MM.1S (cell line): Measurements from ENCODE around the gene GPRASP2.

Experiments
- EZH2 ChIP-seq: fragments of 300-600 bp; sonication (generic); optimal IDR thresholded peaks from 2 replicates; pipeline ENCODE3; 2017; ENCODE audit warnings: low read depth, mild to moderate bottlenecking, antibody characterized with exemption, low read length, mixed read lengths
- EZH2phosphoT487 ChIP-seq: fragments of 300-600 bp; sonication (generic); IDR thresholded peaks from 2 replicates; pipeline ENCODE4 v1.6.1; 2018; ENCODE audit warnings: antibody characterized with exemption, low read length
- TF ChIP-seq, protein P1 (sequence below): fragments of 300-600 bp; sonication (generic); IDR thresholded peaks from 2 replicates; pipeline ENCODE4 v1.5.1; 2016; ENCODE audit warnings: antibody characterized with exemption, low read length, mixed read lengths

DNA sequence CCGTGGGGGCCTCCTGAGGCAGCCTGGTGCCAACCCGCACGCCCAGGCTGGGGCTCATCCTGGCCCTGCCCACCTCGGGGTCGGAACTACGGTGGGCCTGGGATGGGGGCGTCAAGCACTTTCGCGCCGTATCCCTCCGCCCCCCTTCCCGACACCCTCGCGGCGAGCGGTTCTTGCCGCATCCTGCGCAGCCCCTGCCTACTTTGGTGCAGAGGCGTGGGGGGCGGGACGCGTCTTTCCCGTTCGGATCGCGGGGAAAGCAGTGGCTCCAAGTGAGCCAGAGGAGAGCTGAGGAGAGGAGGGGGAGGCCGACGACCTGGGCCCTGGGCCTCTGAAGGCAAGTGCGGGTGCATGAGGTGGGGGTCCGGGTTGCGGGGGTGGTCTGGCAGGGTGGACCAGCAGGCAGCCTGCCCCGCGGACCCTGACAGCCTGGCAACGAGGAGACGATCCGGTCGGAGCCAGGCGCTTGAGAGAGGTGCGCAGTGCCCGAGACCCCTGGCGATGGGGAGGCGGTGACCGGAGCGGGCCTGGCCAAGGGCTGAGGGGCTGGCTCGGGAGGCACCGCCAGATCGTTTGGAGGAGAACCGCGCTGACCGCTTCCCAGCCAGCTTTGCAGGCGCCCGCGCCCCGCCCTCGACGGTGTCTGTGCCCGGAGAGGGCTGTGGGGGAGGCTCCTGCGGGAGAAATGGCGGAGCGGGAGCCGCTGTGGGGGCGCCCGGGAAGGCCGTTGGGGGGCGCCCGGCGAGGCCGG is at the start of gene GPRASP2:
- TF ChIP-seq EZH2 (no peak), EZH2phosphoT487 (no peak)
- TF ChIP-seq, protein P1, sequence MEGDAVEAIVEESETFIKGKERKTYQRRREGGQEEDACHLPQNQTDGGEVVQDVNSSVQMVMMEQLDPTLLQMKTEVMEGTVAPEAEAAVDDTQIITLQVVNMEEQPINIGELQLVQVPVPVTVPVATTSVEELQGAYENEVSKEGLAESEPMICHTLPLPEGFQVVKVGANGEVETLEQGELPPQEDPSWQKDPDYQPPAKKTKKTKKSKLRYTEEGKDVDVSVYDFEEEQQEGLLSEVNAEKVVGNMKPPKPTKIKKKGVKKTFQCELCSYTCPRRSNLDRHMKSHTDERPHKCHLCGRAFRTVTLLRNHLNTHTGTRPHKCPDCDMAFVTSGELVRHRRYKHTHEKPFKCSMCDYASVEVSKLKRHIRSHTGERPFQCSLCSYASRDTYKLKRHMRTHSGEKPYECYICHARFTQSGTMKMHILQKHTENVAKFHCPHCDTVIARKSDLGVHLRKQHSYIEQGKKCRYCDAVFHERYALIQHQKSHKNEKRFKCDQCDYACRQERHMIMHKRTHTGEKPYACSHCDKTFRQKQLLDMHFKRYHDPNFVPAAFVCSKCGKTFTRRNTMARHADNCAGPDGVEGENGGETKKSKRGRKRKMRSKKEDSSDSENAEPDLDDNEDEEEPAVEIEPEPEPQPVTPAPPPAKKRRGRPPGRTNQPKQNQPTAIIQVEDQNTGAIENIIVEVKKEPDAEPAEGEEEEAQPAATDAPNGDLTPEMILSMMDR = no peak
